ENCODE results near the gene KRTAP6-2. TPM values are rescaled to one million over a fixed set of nuclear protein-coding genes. Genes with fewer than 3 reads are reported as not detected.

KRTAP6-2 gene
- polyA plus RNA-seq, 2 of the 4 experiments (the other 2 are of a cell fraction) = not detected

- TF ChIP-seq KDM1A (IDR thresholded peaks at IDR 0.05; ENCODE audit: low read depth) = no peak
- no peak for TF ChIP-seq RAD21 (conservative IDR thresholded peaks at IDR 0.05 in 1 of 2, IDR thresholded peaks at IDR 0.05 in 1 of 2)
These were observed 36.2 kb upstream of the KRTAP6-2 start, which contains the start of gene KRTAP20-2 (continued) for GRCh38 chr21:30634906-30635305.

GRCh38 chr21:30629200-30629599 lies 30.5 kb upstream of the KRTAP6-2 start:
- DNase-seq (ENCODE audit: low read depth in 1 of 2, low spot score in 1 of 2) (no peak), FAIRE-seq (no peak), ATAC-seq (no peak)
- Histone ChIP-seq H3K4me1 (no peaks in the 10 kb centered on the region), H3K9me3 (no peaks in the 10 kb centered on the region), H3K4me2 (no peak overlapping the region), H3K4me3 (no peak overlapping the region), H3K27ac (no peak overlapping the region)
- ChIA-PET POLR2A (no interaction called here), CTCF (no interaction called here)
- WGBS (ENCODE audit: missing lambda C conversion rate) = 0% methylated on average over 1 of the region's 1 CpG
- TF ChIP-seq ELK1 (IDR thresholded peaks at IDR 0.05; ENCODE audit: low read depth, low read length) = no peak
- no peak for TF ChIP-seq HOXA7 (CRISPR knock-in tag; IDR thresholded peaks at IDR 0.05)
- TF ChIP-seq, protein P1, sequence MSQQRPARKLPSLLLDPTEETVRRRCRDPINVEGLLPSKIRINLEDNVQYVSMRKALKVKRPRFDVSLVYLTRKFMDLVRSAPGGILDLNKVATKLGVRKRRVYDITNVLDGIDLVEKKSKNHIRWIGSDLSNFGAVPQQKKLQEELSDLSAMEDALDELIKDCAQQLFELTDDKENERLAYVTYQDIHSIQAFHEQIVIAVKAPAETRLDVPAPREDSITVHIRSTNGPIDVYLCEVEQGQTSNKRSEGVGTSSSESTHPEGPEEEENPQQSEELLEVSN (IDR thresholded peaks at IDR 0.05; ENCODE audit: borderline replicate concordance, low read depth) = no peak
- TF ChIP-seq FOXS1 (CRISPR knock-in tag; IDR thresholded peaks at IDR 0.05) = no peak
- TF ChIP-seq HOXB13 (CRISPR knock-in tag; IDR thresholded peaks at IDR 0.05; ENCODE audit: low read depth) = no peak
- no peak for TF ChIP-seq MYC (IDR thresholded peaks at IDR 0.05; ENCODE audit: borderline replicate concordance, low read length)
- TF ChIP-seq RARB (CRISPR knock-in tag; IDR thresholded peaks at IDR 0.05) = no peak
- no peak for TF ChIP-seq HOXB5 (CRISPR knock-in tag; IDR thresholded peaks at IDR 0.05)
- no peak for TF ChIP-seq EHF (CRISPR knock-in tag; IDR thresholded peaks at IDR 0.05)

- FAIRE-seq (no peak), ATAC-seq (no peak), DNase-seq (ENCODE audit: low read depth in 1 of 2, low spot score in 1 of 2) (no peak)
- Histone ChIP-seq H3K4me1 (no peaks in the 10 kb centered on the region), H3K9me3 (no peaks in the 10 kb centered on the region), H3K4me2 (no peak overlapping the region), H3K27ac (no peak overlapping the region), H3K4me3 (no peak overlapping the region)
- 3% methylated on average over 4 of the region's 4 CpGs for WGBS (ENCODE audit: missing lambda C conversion rate)
- ChIA-PET CTCF (no interaction called here), POLR2A (no interaction called here)
- TF ChIP-seq HDAC2 (IDR thresholded peaks at IDR 0.05) (no peak), RARB (CRISPR knock-in tag; IDR thresholded peaks at IDR 0.05) (no peak), POLR2AphosphoS2 (conservative IDR thresholded peaks at IDR 0.05; ENCODE audit: low read length) (no peak)
These were observed 29.4 kb upstream of the KRTAP6-2 start for GRCh38 chr21:30628109-30628508.

DNA sequence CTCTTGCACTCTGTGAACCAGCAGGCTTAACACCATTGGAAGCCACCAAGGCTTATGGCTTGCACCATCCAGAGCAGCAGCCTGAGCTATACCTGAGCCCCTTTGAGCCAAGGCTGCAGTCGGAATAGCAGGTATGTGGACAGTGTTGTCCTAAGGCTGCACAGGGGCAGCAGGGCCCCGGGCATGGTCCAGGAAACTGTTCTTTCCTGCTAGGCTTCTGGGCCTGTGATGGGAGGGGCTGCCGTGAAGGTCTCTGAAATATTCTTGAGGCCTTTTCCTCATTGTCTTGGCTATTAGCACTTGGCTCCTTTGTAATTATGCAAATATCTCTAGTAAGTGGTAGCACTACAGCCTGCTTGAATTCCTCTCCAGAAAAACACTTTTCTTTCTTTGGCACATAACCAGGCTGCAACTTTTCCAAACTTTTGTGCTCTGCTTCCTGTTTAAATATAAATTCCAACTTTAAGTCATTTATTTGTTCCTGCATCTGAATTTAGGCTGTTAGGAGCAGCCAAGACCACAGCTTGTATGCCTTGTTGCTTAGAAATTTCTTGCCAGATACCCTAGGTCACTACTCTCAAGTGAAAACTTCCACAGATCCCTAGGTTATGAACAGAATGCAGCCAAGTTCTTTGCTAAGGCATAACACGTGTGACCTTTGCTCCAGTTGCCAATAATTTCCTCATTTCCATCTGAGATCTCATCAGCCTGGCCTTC lies 26.9 kb upstream of the KRTAP6-2 start:
- ChIA-PET CTCF (no interaction called here), POLR2A (no interaction called here)
- no peak overlapping the region for H3K27ac ChIP-seq
- H3K4me3 ChIP-seq = no peak overlapping the region
- FAIRE-seq (no peak), DNase-seq (ENCODE audit: low read depth in 1 of 2, low spot score in 1 of 2) (no peak), ATAC-seq (no peak)
- H3K9me3 ChIP-seq = no peaks in the 10 kb centered on the region
- TF ChIP-seq RFX5 (IDR thresholded peaks at IDR 0.05) (no peak), MYC (IDR thresholded peaks at IDR 0.05; ENCODE audit: borderline replicate concordance, low read length) (no peak), POLR2A (IDR thresholded peaks at IDR 0.05; ENCODE audit: low read length) (no peak), FOXS1 (CRISPR knock-in tag; IDR thresholded peaks at IDR 0.05) (no peak), NR3C1 (IDR thresholded peaks at IDR 0.05) (no peak), HEYL (CRISPR knock-in tag; IDR thresholded peaks at IDR 0.05) (no peak), MAFK (IDR thresholded peaks at IDR 0.05; ENCODE audit: partially characterized antibody) (no peak), BHLHE40 (IDR thresholded peaks at IDR 0.05; ENCODE audit: low read depth, low read length) (no peak), EHF (CRISPR knock-in tag; IDR thresholded peaks at IDR 0.05) (no peak), HOXA7 (CRISPR knock-in tag; IDR thresholded peaks at IDR 0.05) (no peak), ESRRA (IDR thresholded peaks at IDR 0.05; ENCODE audit: borderline replicate concordance, low read length) (no peak), BCL3 (IDR thresholded peaks at IDR 0.05) (no peak)
- TF ChIP-seq, protein P2, sequence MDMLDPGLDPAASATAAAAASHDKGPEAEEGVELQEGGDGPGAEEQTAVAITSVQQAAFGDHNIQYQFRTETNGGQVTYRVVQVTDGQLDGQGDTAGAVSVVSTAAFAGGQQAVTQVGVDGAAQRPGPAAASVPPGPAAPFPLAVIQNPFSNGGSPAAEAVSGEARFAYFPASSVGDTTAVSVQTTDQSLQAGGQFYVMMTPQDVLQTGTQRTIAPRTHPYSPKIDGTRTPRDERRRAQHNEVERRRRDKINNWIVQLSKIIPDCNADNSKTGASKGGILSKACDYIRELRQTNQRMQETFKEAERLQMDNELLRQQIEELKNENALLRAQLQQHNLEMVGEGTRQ (IDR thresholded peaks at IDR 0.05) = no peak
- no peak overlapping the region for H3K4me2 ChIP-seq
- WGBS (ENCODE audit: missing lambda C conversion rate) = 0% methylated on average over 2 of the region's 4 CpGs
- H3K4me1 ChIP-seq = no peaks in the 10 kb centered on the region
